Activated CD8-positive, alpha-beta memory T cell treated with anti-CD3 and anti-CD28 coated beads, Interleukin-2, amount 50 U/mL, for 48 hours (primary cell): ENCODE measurements around the gene RNF14.
"Not testable (repeated sequence)": the region's sequence is repeated elsewhere in the genome, so short reads cannot be mapped to it uniquely, and the experiment has no call there.

Experiments
- DNase-seq: peaks from one replicate; pipeline ENCODE4 v3.0.0-alpha.2; 2020

Gene RNF14

GRCh38 chr5:141968914-141969608 lies at the start of gene RNF14:
TSS of gene RNF14 (plus strand) at chr5:141969105. CDS start at chr5:141973589, 4,484 bp downstream.
- peak; percentile 97 for DNase-seq

- DNase-seq, result no peak
These were observed 49.4 kb upstream of the RNF14 start for GRCh38 chr5:141919218-141920119.

GRCh38 chr5:141920771-141921170 lies 48.1 kb upstream of the RNF14 start:
- DNase-seq, result no peak

DNA sequence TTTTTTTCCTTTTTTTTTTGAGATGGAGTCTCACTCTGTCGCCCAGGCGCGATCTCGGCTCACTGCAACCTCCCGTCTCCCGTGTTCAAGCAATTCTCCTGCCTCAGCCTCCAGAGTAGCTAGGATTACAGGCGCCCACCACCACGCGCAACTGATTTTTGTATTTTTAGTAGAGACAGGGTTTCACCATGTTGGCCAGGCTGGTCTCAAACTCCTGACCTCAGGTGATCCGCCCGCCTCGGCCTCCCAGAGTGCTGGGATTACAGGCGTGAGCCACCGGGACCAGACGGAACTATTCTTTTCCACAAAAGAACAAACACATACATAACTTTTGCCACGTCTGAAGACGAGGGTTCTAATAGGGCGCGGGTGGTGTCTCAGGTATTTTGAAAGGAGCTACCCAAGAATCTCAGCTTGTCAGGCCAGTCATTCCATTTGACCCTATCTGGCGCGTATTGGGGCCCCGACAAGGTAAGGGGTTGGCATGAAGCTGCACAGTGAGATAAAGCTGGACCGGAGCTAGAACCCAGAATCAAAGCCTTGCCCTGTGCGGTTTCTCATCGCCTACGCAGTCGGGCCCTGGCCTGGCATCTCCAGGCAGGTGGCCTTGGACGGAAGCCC lies 46.0 kb upstream of the RNF14 start:
- DNase-seq, result not testable (repeated sequence)

DNA sequence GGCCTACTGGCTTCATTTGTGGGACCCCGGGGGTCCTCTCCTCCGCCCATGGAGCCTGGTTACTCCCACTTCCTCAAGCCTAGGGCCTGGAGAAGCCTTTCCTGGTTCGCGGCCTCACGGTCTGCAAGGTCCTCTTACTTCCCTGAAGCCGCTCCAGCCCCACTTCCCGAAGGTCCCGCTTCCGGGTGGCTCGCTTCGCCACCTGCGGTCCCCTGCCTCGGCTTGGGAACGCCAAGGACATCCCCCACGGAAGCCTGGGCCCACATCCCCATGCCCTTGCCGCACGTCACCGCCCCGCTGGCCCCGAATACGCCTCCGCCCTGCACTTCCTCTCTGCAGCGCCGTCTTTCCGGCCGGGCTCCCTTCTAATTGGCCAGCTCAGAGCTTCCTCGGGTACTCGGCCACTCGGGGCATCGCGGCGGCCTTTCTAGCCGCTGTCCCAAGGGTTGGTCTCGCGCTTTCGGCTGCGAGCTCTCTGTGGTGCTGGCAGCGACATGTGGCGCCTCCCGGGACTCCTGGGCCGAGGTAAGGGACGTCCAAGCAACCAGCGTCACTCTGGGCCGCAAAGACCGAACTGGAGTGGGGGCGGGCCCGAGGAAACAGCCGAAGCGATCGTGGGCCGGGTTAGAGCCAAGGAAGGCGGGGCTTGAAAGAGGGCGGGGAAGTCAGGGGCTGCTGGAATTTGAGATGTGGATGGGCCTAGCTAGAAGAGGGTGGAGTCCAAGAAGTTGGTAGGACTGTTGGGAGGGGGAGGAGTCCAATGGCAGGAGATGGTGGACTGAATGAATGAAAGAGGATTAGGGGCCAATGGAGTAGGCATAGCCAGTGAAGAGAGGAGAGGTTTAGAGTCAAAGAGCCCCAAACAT lies 45.2 kb upstream of the RNF14 start, which contains the start of gene DELE1:
Gene DELE1, plus strand, starts transcription at position 424 of the 866 bp plus-strand sequence. Its CDS starts 71 bp downstream, at position 495.
- DNase-seq, result peak; percentile 97

- no peak for DNase-seq
These were observed 42.5 kb upstream of the RNF14 start for GRCh38 chr5:141926434-141926833.

DNA sequence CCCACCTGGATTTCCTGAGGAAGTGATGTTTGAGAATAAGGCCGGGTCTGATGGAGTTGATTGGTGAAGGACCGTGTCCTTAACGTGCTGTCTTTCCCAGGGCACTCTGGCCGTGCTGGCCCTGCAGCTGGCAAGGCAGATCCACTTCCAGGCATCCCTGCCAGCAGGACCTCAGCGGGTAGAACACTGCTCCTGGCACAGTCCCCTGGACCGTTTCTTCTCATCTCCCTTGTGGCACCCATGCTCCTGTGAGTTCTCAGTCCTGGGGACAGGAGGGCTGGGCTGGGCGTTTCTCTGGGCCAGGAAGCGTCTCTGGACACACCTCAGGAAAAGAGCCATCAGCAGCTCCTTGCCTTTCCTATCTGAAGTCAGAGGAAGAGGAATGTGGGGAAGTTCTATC lies 40.9 kb upstream of the RNF14 start:
- DNase-seq, result no peak

- no peak for DNase-seq
These were observed 39.4 kb upstream of the RNF14 start for GRCh38 chr5:141929398-141930058.

DNA sequence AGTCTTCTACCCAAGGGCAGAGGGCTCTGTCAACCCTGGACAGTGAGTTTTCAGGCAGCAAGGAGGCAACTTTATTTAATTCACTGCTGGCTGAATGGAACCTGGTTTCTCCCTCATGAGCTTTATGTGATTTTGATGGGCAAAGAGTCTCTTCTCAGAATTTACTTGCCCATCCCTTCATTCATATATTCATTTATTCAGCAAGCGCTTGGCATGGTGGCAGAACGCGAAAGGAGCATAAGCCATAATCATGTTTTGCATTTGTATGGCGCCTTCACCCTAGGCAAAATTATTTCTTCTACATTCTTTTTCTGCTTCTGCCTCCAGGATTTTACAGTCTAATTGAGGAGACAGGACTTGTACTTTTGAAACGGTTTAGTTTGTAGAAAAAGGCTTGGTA lies 37.2 kb upstream of the RNF14 start:
- DNase-seq, result no peak

- DNase-seq, result no peak
These were observed 35.8 kb upstream of the RNF14 start for GRCh38 chr5:141933151-141933550.

- DNase-seq, result no peak
These were observed 34.6 kb upstream of the RNF14 start for GRCh38 chr5:141934099-141934844.

DNA sequence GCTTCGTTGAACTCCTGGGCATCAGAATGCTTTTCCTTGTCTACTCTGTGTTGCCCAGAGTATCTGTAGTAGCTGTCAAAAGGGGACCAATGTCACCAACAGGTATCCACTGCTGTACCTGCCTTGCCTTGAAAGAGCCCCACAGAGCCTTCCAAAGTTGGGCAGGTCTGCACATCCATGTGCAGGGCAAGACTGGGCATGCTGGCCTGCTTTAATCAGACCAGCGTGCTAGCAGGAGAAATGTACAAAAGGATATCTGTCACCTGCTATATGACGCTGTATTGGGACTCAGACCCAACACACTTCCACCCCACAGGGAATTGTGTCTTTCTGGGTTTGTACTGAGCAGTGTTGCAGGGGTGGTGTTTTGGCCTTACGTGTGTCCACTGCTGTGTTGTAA lies 33.4 kb upstream of the RNF14 start:
- DNase-seq, result no peak

DNA sequence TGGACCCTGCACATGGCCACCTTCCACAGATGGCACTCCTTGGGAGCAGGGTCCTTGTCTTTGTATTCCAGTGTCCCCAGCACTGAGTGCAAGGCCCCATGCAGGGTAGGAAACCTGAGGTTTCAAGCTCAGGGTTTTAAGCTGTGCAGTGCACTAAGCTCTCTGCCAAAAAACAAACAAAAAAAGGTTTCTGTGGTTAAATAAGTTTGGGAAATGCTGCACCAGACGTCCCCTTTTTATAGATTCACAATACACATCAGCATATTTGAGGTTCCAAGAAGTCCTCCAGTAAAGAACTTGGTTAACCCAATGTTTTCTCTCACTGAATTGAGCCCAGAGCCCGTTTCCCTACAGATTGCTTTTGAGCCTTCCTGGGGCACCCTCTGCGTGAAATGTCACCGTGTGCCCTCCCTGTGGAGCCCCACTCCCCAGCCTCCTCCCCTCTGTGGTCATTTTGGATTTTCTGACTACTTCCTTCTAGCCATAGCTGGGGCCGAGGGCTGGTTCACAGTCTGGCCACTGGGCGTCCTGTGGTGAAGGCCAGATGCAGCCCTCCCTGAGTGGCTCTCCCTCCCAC lies 28.1 kb upstream of the RNF14 start:
- DNase-seq, result no peak

DNA sequence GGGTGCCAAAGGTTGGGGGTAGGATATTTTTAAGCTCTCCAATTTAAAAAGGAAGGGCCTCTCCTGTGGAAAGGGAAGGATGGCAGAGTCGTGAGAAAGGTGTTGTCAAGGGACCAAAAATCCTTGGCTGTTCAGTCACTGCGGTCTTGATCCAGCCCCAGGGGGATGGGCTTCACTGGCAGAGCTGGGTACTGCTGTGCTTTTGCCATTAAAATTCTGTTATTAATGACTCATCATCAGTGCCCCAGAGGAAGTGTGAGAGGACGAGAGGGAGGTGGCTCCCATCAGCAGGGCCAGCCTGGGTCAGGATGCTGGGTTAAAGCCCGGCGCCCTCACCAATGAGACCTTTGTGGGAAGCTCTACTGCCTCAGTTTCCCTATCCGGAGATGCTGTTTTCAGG lies 27.6 kb upstream of the RNF14 start:
- DNase-seq, result no peak

DNA sequence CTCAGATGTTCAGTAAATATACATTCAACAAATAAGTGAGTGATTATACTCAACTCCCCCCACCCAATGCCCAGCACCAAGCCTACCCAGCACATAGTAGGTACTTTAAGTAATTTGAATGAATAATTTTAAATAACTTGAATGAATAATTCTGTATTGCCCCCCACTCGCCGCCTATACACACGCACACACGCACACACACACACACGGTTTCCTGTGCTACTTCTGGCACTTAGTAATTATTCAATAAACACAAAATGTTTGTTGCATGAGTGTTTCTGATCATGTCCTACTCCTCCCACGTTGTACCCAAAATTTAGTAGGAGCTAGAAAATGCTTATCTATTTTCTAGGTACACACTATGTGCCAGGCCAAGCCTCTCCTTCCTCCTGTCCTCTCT lies 27.1 kb upstream of the RNF14 start:
- no peak for DNase-seq

DNA sequence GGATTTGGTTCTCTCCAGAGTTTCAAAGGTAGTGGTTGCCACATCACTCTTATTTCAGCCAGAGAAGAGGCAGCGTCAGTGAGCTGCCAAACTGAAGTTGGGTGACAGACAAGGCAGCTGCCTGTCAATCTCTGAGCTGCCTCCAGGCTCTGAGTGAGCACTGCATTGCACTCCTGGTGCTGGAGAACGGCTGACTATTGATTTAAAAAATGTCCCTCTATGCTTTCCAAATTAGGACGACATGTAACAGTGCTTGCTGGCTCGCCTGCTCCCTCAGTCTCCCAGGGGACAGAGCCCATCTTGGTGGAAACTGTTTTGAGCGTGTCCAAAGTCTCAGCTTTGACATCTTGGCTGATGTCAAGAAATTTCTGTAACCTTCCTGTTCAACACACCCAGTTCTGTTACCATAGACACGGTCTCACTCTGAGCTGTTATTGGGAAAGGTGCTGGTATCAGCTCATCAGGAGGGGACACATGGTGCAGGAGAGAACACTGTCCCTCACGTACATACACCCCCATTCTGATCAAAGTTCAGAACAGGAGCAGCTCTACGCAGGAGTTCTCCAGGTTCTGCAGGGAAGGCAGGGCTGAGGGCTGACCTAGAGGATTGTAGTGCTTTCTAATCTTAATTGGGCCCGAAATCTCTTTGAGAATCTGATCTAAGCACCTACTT lies 26.6 kb upstream of the RNF14 start:
- DNase-seq, result no peak

- no peak for DNase-seq
These were observed 24.8 kb upstream of the RNF14 start for GRCh38 chr5:141944076-141944475.

GRCh38 chr5:141945511-141946051 lies 23.3 kb upstream of the RNF14 start:
- DNase-seq, result no peak

DNA sequence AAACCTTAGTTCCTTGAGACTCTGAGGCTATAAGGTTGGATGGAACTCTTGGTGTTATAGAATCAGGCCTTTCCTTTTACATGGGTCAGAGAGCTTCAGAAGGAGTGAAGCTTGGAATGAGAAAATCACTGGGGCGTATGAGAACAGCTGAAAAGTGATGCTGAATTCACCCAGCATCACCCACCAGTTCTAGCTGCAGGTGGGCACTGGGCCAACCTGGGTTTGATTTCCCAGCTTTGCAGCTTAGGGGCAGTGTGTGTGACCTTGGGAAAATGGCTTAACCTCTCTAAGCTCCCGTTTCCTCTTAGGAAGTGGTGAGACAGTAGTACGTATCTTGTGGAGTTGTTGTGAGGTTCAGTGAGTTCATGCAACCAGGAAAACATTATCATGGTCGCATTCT lies 21.6 kb upstream of the RNF14 start:
- DNase-seq, result no peak

DNA sequence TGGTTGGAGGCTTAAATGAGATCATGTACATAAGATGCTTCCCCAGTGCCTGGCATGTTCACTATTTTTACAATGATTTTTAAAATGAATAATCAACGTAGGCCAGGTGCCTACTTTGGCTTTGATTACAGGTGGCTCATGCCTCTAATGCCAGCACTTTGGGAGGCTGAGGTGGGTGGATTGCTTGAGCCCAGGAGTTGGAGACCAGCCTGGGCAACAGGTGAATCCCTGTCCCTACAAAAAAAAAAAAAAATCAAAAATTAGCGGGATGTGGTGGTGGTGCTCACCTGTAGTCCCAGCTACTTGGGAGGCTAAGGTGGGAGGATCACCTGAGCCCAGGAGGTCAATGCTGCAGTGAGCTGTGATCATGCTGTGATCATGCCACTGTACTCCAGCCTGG lies 20.1 kb upstream of the RNF14 start:
- no peak for DNase-seq
